Parathyroid adenoma (tissue), 2 donors: ENCODE data around the gene LUC7L.

Experiments
- H2AFZ ChIP-seq: fragments of 300-600 bp; sonication (generic); one replicate; pipeline ENCODE4 v1.7.0; 2017; ENCODE audit warnings: antibody characterized with exemption, mild to moderate bottlenecking
- H3K27ac ChIP-seq: fragments of 300-600 bp; sonication (generic); one replicate; pipeline ENCODE4 v1.7.0; 2017
- H3K27me3 ChIP-seq: fragments of 300-600 bp; sonication (generic); one replicate; pipeline ENCODE4 v1.7.0; 2017; ENCODE audit warnings: low read length; ENCODE audit not compliant: control insufficient read depth, insufficient read depth
- H3K36me3 ChIP-seq: fragments of 300-600 bp; sonication (generic); one replicate; pipeline ENCODE4 v1.7.0; 2017; ENCODE audit warnings: low read length; ENCODE audit not compliant: control insufficient read depth, insufficient read depth
- H3K4me1 ChIP-seq: fragments of 300-600 bp; sonication (generic); one replicate; pipeline ENCODE4 v1.7.0; 2017; ENCODE audit warnings: control low read depth
- H3K4me2 ChIP-seq: fragments of 300-600 bp; sonication (generic); one replicate; pipeline ENCODE4 v1.7.0; 2017; ENCODE audit warnings: low read length
- H3K4me3 ChIP-seq: fragments of 300-600 bp; sonication (generic); one replicate; pipeline ENCODE4 v1.7.0; 2017; ENCODE audit warnings: low read depth, low read length
- H3K79me2 ChIP-seq: fragments of 300-600 bp; sonication (generic); one replicate; pipeline ENCODE4 v1.7.0; 2017; ENCODE audit warnings: control low read depth
- H3K9ac ChIP-seq: fragments of 300-600 bp; sonication (generic); one replicate; pipeline ENCODE4 v1.7.0; 2017; ENCODE audit warnings: mild to moderate bottlenecking
- H3K9me3 ChIP-seq: fragments of 300-600 bp; sonication (generic); one replicate; pipeline ENCODE4 v1.7.0; 2017; ENCODE audit warnings: low read length; ENCODE audit not compliant: control insufficient read depth
- CTCF ChIP-seq: fragments of 300-600 bp; sonication (generic); IDR thresholded peaks from one replicate; pipeline ENCODE4 v1.7.0; 2017; ENCODE audit warnings: antibody characterized with exemption, mild to moderate bottlenecking
- donor health status: primary hyperparathyroidism.

LUC7L gene

GRCh38 chr16:228852-229730, at the start of gene LUC7L:
Gene LUC7L, minus strand, starts transcription at chr16:229449. Its CDS starts 110 bp downstream, at chr16:229339.
- Histone ChIP-seq H3K9me3 (no peaks in the 10 kb centered on the region), H3K79me2 (peaks cover 19% of the 10 kb centered on the region), H3K27ac (peak within 1 kb of the TSS; percentile 91), H3K9ac (peak within 1 kb of the TSS; percentile 88), H3K4me1 (peaks cover 9% of the 10 kb centered on the region), H2AFZ (peak within 1 kb of the TSS; percentile 96), H3K4me3 (peak within 1 kb of the TSS; percentile 73), H3K36me3 (no peaks in the 10 kb centered on the region), H3K27me3 (no peaks in the 10 kb centered on the region), H3K4me2 (peak within 1 kb of the TSS; percentile 93)
- peak; percentile 6 for TF ChIP-seq CTCF

- Histone ChIP-seq H3K36me3 (no peaks in the 10 kb centered on the region), H3K27me3 (no peaks in the 10 kb centered on the region), H3K4me3 (no peak overlapping the region), H3K27ac (no peak overlapping the region), H3K4me2 (no peak overlapping the region), H3K79me2 (no peaks in the 10 kb centered on the region), H3K9ac (no peak overlapping the region), H3K9me3 (no peaks in the 10 kb centered on the region), H3K4me1 (no peaks in the 10 kb centered on the region), H2AFZ (no peak overlapping the region)
- TF ChIP-seq CTCF = no peak
Observed at GRCh38 chr16:278863-279366, 49.7 kb upstream of the LUC7L start.

- no peaks in the 10 kb centered on the region for H3K27me3 ChIP-seq
- no peak overlapping the region for H3K4me2 ChIP-seq
- no peak overlapping the region for H3K27ac ChIP-seq
- H2AFZ ChIP-seq = no peak overlapping the region
- H3K9me3 ChIP-seq = no peaks in the 10 kb centered on the region
- no peak overlapping the region for H3K9ac ChIP-seq
- no peaks in the 10 kb centered on the region for H3K4me1 ChIP-seq
- TF ChIP-seq CTCF = no peak
- no peaks in the 10 kb centered on the region for H3K36me3 ChIP-seq
- H3K79me2 ChIP-seq = no peaks in the 10 kb centered on the region
- H3K4me3 ChIP-seq = no peak overlapping the region
Observed at GRCh38 chr16:276426-277077, 47.3 kb upstream of the LUC7L start.

- H3K4me1 ChIP-seq = no peaks in the 10 kb centered on the region
- no peaks in the 10 kb centered on the region for H3K27me3 ChIP-seq
- H3K4me3 ChIP-seq = peak within 1 kb of the TSS; percentile 54
- H3K79me2 ChIP-seq = no peaks in the 10 kb centered on the region
- peak within 1 kb of the TSS; percentile 83 for H3K4me2 ChIP-seq
- no peak for TF ChIP-seq CTCF
- no peaks in the 10 kb centered on the region for H3K9me3 ChIP-seq
- H3K9ac ChIP-seq = peak within 1 kb of the TSS; percentile 46
- peak within 1 kb of the TSS; percentile 89 for H2AFZ ChIP-seq
- no peak within 1 kb of the TSS for H3K27ac ChIP-seq
- no peaks in the 10 kb centered on the region for H3K36me3 ChIP-seq
Observed at GRCh38 chr16:275786-276232, 46.6 kb upstream of the LUC7L start, which contains the start of gene RGS11. Gene RGS11, minus strand, starts transcription at chr16:275944. Its CDS starts 33 bp downstream, at chr16:275911.
